Transverse colon (tissue), 4 donors: ENCODE measurements around the gene FOSL1. TPM values are rescaled to one million over a fixed set of nuclear protein-coding genes. Genes with fewer than 3 reads are reported as not detected.

Experiments
- DNase-seq: peaks from one replicate; pipeline ENCODE4 v3.0.0-alpha.2; 2019
- H3K27ac ChIP-seq, 4 donors: fragments of 200-600 bp; sonication (generic); 2 replicates each; pipeline ENCODE4 v1.5.1; 2016 to 2018; ENCODE audit warnings: inconsistent platforms in 4 of 4
- H3K27me3 ChIP-seq: fragments of 200-600 bp; sonication (generic); 2 replicates; pipeline ENCODE4 v1.5.1; 2017; ENCODE audit warnings: inconsistent platforms
- H3K36me3 ChIP-seq, 4 donors: fragments of 200-600 bp; sonication (generic); 2 replicates each; pipeline ENCODE4 v1.5.1; 2017 to 2019; ENCODE audit warnings: inconsistent platforms in 4 of 4
- H3K4me1 ChIP-seq, 4 donors: fragments of 200-600 bp; sonication (generic); 2 replicates each; pipeline ENCODE4 v1.5.1; 2017 to 2020; ENCODE audit warnings: inconsistent platforms in 4 of 4
- H3K4me3 ChIP-seq, 4 donors: fragments of 200-600 bp; sonication (generic); 1 replicate in 1 of 4; 2 replicates in 3 of 4; pipeline versions ENCODE4 v1.5.1 to v1.6.1; 2017 to 2019; ENCODE audit warnings: inconsistent platforms in 4 of 4
- H3K9me3 ChIP-seq, 2 donors: fragments of 200-600 bp; sonication (generic); 2 replicates each; pipeline ENCODE4 v1.5.1; 2017 to 2019; ENCODE audit warnings: inconsistent platforms in 2 of 2
- CTCF ChIP-seq, 5 experiments: fragments of 200-600 bp in 3 of 5; fragments of 450-650 bp in 2 of 5; sonication (generic) in 3 of 5; IDR thresholded peaks; 1 replicate in 2 of 5; 2 replicates in 3 of 5; pipeline ENCODE4 v1.5.1; 2016 to 2017; ENCODE audit warnings: antibody characterized with exemption in 5 of 5, inconsistent platforms in 3 of 5, mild to moderate bottlenecking in 2 of 5, moderate library complexity in 1 of 5
- EP300 ChIP-seq: sonication (generic); formaldehyde crosslinking; IDR thresholded peaks from one replicate; pipeline ENCODE4 v1.6.1; 2017; ENCODE audit warnings: antibody characterized with exemption, low read depth
- POLR2A ChIP-seq: fragments of 450-650 bp; IDR thresholded peaks from one replicate; pipeline ENCODE4 v1.6.1; 2016; ENCODE audit warnings: antibody characterized with exemption, mild to moderate bottlenecking, moderate library complexity
- POLR2AphosphoS5 ChIP-seq, 3 donors: sonication (generic); formaldehyde crosslinking; IDR thresholded peaks; one replicate each; pipeline ENCODE4 v1.6.1; 2016; ENCODE audit warnings: antibody characterized with exemption in 3 of 3
- WGBS, 2 donors: methylation state at CpG; one replicate each; pipeline ENCODE4 v1.1.5; 2018; ENCODE audit warnings: low coverage in 1 of 2; 5-methylcytosine and 5-hydroxymethylcytosine counted together
- in situ Hi-C, 4 donors: fragments of 200-750 bp; cut with MboI; loops; one replicate each; pipeline versions ENCODE4 v1.15.0 to v1.15.1; 2017; ENCODE audit warnings: low sequenced_read_pairs in 3 of 4, low pct_ligation_motif_present in 1 of 4, low pct_unique_long_range_greater_than_20kb in 1 of 4
- intact Hi-C: fragments of 100-400 bp; cut with DNase I; formaldehyde crosslinking; loops from one replicate; pipeline ENCODE4 v1.15.1; 2023; ENCODE audit warnings: low total_unique reads
- total RNA-seq, 4 donors: library from RNA; depleted of rRNA; stranded (reverse); fragments of >200 nt; gene quantifications; one replicate each; pipeline ENCODE4 v1.1.0, GENCODE V29; 2016

The FOSL1 gene
- total RNA-seq, 4 donors from 2014 or later, result 1.2 to 11.6 TPM; not detected in 2

- Histone ChIP-seq H3K27ac (no peak overlapping the region), H3K4me3 (no peak overlapping the region), H3K27me3 (no peaks in the 10 kb centered on the region), H3K4me1 (peaks cover 11 to 23% (median 17%) of the 10 kb centered on the region in 4 donors), H3K36me3 (peaks cover 0 to 24% (median 10%) of the 10 kb centered on the region in 4 donors), H3K9me3 (no peaks in the 10 kb centered on the region)
- 78% methylated on average over 9 of the region's 9 CpGs; no CpG with 5 or more reads in 1 of the 2 donors for WGBS, 2 donors
- intact Hi-C loops (no loop called here), in situ Hi-C loops (no loop called here)
- no peak for TF ChIP-seq CTCF (IDR thresholded peaks at IDR 0.05)
- no peak for TF ChIP-seq POLR2A
- no peak for TF ChIP-seq POLR2AphosphoS5 (IDR thresholded peaks at IDR 0.05)
- no peak for TF ChIP-seq EP300
- DNase-seq, result no peak
Observed at GRCh38 chr11:65865550-65866172, 34.5 kb downstream of the FOSL1 start.

GRCh38 chr11:65864706-65865471, 35.3 kb downstream of the FOSL1 start:
- Histone ChIP-seq H3K27me3 (no peaks in the 10 kb centered on the region), H3K4me1 (peaks cover 14 to 20% (median 17%) of the 10 kb centered on the region in 4 donors), H3K9me3 (no peaks in the 10 kb centered on the region), H3K36me3 (peaks cover 0 to 24% (median 10%) of the 10 kb centered on the region in 4 donors), H3K4me3 (no peak overlapping the region), H3K27ac (no peak overlapping the region)
- TF ChIP-seq POLR2A (no peak), CTCF (IDR thresholded peaks at IDR 0.05) (no peak), EP300 (no peak), POLR2AphosphoS5 (IDR thresholded peaks at IDR 0.05) (no peak)
- 88% methylated on average over 18 of the region's 18 CpGs; no CpG with 5 or more reads in 1 of the 2 donors for WGBS, 2 donors
- in situ Hi-C loops, result no loop called here
- no peak for DNase-seq
- intact Hi-C loops, result no loop called here

- DNase-seq, result no peak
- H3K27me3 ChIP-seq, result no peaks in the 10 kb centered on the region
- H3K36me3 ChIP-seq, result peaks cover 0 to 24% (median 10%) of the 10 kb centered on the region in 4 donors
- peaks cover 17 to 27% (median 20%) of the 10 kb centered on the region in 4 donors for H3K4me1 ChIP-seq
- 84% methylated on average over 12 of the region's 12 CpGs; no CpG with 5 or more reads in 1 of the 2 donors for WGBS, 2 donors
- no peak overlapping the region for H3K27ac ChIP-seq
- in situ Hi-C loops (no loop called here), intact Hi-C loops (no loop called here)
- no peak overlapping the region for H3K4me3 ChIP-seq
- no peaks in the 10 kb centered on the region for H3K9me3 ChIP-seq
- no peak for TF ChIP-seq EP300
- no peak for TF ChIP-seq CTCF (IDR thresholded peaks at IDR 0.05)
- no peak for TF ChIP-seq POLR2AphosphoS5 (IDR thresholded peaks at IDR 0.05)
- no peak for TF ChIP-seq POLR2A
Observed at GRCh38 chr11:65863889-65864705, 36.1 kb downstream of the FOSL1 start.
